Right ventricle myocardium inferior (tissue), 1 donor: Measurements from ENCODE around the gene SHC2. TPM values are rescaled to one million over a fixed set of nuclear protein-coding genes. Genes with fewer than 3 reads are reported as not detected.

Experiments used
- ATAC-seq: fragments of 200-7000 bp; cut with Tn5 transposase; one replicate; pipeline ENCODE4 v1.9.1; 2020; ENCODE audit warnings: mild to moderate bottlenecking, moderate library complexity
- DNase-seq: peaks from one replicate; pipeline ENCODE4 v3.0.0; 2021; ENCODE audit errors: missing footprints
- intact Hi-C: fragments of 100-400 bp; cut with DNase I; formaldehyde crosslinking; loops from one replicate; pipeline ENCODE4 v1.11.0; 2022
- long read RNA-seq: library from polyadenylated mRNA; unstranded; transcript quantifications from one replicate; pipeline ENCODE4 v2.0.0, GENCODE V29; 2021
- total RNA-seq: library from RNA; stranded (reverse); fragmentation: NEBNext Ultra II Directional; extraction: Animal tissue kit (Norgen Biotek cat#: 25700); gene quantifications from one replicate; pipeline ENCODE4 v1.2.1, GENCODE V29; 2021
- donor health status: DM: no; HTN: yes; CAD: no; lungs with severe emphysema.

Gene SHC2, protein sequence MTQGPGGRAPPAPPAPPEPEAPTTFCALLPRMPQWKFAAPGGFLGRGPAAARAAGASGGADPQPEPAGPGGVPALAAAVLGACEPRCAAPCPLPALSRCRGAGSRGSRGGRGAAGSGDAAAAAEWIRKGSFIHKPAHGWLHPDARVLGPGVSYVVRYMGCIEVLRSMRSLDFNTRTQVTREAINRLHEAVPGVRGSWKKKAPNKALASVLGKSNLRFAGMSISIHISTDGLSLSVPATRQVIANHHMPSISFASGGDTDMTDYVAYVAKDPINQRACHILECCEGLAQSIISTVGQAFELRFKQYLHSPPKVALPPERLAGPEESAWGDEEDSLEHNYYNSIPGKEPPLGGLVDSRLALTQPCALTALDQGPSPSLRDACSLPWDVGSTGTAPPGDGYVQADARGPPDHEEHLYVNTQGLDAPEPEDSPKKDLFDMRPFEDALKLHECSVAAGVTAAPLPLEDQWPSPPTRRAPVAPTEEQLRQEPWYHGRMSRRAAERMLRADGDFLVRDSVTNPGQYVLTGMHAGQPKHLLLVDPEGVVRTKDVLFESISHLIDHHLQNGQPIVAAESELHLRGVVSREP
- total RNA-seq, result 10.7 TPM
- long read RNA-seq, transcript SHC2-201 (13 exons, 2,494 nt), result major isoform, 17 of 25 reads
- long read RNA-seq, partial matches to known transcripts, result 1 of 25 reads
- long read RNA-seq, other reads (novel, unspliced or antisense), result 4 of 25 reads

DNA sequence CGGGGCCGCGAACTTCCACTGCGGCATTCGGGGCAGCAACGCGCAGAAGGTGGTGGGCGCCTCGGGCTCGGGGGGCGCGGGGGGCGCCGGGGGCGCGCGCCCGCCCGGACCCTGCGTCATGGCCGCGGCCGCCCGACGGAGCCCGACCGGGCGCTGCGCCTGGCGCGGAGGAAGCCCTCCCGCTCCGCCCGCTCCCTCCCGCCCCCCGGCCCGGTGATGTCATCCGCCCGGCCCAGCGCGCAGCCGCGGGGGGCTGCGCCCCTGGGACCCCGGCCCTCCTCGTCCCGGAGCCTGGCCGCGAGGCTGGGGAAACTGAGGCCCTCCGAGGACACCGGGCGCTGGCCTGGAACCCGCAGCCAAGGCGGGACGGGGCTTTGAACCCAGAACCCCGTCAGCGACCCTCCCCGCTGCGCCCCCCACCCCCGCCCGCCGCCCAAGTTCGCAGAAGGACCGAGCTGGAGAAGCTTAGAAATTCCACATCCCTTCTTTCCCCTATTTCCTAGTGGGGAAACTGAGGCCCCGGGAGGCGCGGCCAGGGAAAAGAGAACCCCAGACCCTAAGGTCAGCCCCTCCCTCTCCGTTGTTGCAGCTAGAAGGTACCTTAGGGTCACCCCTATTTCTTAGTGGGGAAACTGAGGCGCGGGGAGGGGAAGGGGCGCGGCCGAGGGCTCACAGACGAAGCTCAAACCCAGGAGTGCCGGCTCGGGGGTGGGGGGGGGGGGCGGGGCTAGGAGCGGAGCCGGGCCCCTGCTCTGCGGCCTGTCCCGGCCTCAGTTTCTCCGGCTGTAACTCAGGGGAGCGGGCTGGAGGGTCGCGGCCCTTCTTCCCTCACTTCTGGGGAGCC lies at the start of gene SHC2:
SHC2 (minus strand) TSS at position 157 of the 844 bp plus-strand sequence; CDS start at position 120, 37 bp downstream.
- intact Hi-C loops, result no loop called here
- DNase-seq (no peak), ATAC-seq (peak; percentile 43)

DNA sequence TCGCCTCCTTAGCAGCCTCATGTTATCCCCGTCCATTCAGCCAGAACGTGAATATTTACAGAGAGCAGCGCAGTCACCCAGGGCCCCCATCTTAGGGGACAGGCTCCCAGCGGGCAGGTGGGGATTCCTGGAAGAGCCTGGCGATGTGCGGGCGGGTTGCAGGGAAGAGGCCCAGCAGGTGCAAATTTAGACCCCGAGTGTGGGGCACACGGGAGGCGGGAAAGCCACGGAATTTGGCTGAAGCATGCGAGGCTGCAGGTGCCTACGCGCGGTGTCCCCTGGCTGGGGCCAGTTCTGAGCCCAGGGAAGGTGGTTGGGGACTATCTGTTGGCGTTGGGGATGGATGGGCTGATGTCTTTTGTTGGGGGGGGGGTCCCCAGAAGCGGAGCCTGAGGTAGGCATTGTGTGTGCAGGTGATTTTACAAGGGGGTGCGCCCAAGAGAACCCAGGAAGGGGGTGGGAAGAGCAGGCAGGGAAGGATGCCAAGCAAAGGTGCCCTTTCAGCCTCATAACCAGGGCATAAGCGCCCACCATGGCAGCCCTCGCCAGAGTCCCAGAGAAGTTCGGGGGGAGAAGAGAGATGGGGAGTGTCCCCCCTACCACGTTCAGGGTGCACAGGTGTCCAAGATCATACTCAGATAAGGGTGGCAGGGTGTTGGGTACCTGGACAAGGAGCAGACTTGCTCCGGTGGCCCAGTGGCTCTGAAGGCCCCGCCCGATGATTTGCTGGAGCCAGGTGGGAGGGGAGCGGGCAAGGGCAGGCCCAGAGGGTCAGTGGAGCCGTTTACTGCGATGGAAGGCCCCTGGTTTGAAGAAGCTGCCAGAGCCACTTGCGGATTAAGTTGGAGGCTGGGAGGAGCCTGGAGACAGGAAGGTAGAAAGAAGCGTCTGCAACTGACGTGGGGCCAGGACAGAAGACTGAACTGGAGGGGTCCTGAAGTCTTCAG lies 47.6 kb upstream of the SHC2 start:
- ATAC-seq (no peak), DNase-seq (no peak)

DNA sequence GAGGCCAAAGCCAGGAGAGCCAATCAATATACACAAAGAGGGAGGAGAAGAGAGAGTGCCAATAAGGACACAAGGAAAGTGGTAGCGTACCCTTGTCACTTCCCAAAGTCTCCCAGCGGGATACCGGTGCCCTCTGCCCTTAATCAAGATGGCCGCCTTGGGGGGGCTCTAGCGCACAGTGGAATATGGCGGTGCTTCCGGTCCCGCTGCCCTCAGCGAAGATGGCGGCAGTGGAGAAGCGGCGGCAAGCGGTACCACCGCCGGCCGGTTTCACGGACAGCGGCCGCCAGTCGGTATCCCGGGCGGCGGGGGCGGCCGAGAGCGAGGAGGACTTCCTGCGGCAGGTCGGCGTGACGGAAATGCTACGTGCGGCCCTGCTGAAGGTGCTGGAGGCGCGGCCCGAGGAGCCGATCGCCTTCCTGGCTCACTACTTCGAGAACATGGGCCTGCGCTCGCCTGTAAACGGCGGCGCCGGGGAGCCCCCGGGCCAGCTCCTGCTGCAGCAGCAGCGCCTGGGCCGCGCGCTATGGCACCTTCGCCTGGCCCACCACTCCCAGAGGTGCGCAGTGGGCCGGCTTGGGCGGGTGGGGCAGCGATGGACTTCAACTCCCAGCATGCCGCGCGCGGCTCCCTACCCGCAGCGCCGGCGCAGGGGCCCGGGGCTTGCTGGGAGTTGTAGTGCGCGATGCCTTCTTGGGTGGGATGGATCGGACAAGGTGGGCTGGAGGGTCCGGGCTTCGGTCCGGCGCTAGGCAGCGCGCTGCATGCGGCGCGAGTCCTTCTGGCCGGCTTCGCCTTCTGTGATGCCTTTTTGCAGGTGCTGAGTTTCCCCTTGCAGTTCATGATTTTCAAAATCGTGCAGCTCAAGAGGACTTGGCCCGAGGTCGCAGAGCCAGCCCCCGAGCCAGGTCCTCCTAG lies 46.7 kb upstream of the SHC2 start, which contains the start of gene TPGS1:
TPGS1 (plus strand) TSS at position 212 of the 918 bp plus-strand sequence; CDS start at position 222, 10 bp downstream.
- intact Hi-C loops, result loop anchor here (2.0 kb wide), 2 partner anchors 25 to 65 kb away; partner anchors contain the start of gene BSG
- ATAC-seq (peak; percentile 93), DNase-seq (peak; percentile 96)

More for the DNA sequence above, 47.6 kb upstream of the SHC2 start:
- intact Hi-C loops, result no loop called here

DNA sequence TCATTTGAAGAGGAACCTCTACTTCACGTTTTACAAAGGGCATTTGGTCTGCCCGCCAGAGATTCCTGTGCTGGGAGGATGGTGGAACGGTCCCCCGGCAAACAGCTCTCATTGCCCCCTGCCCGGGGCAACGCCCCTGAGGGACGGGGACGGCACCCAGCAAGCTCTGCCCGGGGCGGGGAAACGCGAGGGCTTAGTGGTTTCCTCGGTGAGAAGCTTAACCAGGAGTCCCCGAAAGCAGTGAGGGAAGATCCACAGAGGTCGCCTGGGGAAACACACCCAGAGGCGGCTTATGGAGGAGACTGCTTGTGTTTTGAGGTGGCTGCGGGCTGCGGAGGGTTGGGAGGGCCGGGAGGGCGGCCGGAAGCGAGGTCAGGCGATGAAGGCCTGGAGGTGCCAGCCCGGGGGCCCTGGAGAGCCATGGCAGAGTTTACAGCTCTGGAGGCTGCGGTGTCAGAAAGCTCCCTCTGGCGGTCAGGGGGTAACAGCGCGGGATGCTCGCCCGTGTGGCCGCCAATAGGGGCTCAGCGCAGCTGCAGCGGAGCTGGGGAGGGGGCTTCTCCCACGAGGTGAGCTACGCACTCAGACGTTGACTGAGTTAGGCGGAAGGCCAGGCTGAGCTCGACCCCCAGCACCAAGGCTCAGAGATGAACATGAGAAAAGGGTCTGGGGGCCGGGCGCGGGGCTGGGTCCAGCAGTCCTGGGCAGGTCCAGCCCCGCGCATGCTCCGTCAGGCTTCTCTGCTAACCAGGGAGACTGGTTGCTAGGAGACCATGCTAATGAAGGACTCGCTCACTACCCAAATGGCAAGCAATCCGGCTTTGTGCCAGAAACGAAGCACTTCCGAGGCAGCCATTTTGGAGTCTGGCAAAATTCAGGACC lies 45.8 kb upstream of the SHC2 start:
- DNase-seq, result peak; percentile 99
- intact Hi-C loops, result loop anchor here (1.0 to 2.0 kb wide), 3 partner anchors 17 to 66 kb away; partner anchors contain the start of gene BSG
- ATAC-seq, result peak; percentile 94

DNA sequence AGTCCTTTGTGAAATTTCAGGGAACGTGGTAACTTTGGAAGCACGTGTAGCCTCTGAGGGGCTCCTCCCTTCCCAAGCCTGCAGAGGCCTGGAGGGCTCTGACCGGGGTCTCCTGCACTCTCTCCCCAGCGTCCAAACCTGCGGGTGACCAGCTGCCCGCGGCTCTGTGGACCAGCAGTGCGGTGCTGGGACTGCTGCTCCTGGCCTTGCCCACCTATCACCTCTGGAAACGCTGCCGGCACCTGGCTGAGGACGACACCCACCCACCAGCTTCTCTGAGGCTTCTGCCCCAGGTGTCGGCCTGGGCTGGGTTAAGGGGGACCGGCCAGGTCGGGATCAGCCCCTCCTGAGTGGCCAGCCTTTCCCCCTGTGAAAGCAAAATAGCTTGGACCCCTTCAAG lies 43.8 kb upstream of the SHC2 start:
- ATAC-seq (no peak), DNase-seq (peak; percentile 60)
- intact Hi-C loops, result no loop called here

DNA sequence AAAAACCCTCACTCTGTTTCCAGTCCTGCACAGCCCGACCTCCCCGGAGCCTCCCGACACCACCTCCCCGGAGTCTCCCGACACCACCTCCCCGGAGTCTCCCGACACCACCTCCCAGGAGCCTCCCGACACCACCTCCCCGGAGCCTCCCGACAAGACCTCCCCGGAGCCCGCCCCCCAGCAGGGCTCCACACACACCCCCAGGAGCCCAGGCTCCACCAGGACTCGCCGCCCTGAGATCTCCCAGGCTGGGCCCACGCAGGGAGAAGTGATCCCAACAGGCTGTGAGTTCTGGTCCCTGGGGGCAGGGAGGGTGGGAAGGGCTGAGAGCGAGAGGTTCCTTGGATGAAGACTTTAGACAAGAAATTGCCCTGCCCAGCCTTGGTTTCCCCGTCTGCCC lies 40.8 kb upstream of the SHC2 start:
- DNase-seq, result no peak
- no peak for ATAC-seq
- intact Hi-C loops, result no loop called here

DNA sequence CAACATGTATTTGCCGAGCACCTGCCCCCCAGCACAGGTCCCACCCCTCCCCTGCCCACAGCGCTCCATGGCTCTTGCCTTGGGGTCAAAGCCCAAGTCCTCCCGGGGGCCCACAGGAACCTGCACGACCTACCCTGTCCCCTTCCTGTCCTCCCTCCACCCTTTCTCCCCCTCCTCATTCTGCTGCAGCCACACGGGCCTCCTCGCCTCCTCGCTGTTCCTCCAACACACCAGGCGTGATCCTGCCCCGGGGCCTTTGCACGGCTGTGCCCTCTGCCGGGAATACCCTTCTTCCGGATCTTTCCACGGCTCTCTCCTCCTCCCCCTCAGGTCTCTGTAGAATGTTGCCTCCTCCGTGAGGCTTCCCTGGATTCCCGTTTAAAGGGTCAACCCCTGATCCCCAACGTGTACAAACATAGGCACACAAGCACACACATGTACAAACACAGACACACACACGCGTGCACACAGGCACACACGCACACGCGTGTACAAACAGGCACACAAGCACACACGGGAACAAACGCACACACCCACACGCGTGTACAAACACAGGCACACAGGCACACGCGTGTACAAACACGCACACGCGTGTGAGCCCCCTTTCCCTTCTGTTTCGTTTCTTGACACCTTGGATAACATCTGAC lies 38.3 kb upstream of the SHC2 start:
- ATAC-seq, result no peak
- no peak for DNase-seq
- intact Hi-C loops, result no loop called here

DNA sequence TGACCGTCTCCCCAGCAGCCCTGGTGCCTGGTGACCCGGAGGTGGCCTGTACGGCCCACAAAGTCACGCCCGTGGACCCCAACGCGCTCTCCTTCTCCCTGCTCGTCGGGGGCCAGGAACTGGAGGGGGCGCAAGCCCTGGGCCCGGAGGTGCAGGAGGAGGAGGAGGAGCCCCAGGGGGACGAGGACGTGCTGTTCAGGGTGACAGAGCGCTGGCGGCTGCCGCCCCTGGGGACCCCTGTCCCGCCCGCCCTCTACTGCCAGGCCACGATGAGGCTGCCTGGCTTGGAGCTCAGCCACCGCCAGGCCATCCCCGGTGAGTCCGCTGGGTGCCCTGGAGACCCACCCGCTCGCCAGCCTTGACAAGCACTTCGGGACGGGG lies 37.7 kb upstream of the SHC2 start:
- DNase-seq (no peak), ATAC-seq (no peak)
- intact Hi-C loops, result no loop called here

DNA sequence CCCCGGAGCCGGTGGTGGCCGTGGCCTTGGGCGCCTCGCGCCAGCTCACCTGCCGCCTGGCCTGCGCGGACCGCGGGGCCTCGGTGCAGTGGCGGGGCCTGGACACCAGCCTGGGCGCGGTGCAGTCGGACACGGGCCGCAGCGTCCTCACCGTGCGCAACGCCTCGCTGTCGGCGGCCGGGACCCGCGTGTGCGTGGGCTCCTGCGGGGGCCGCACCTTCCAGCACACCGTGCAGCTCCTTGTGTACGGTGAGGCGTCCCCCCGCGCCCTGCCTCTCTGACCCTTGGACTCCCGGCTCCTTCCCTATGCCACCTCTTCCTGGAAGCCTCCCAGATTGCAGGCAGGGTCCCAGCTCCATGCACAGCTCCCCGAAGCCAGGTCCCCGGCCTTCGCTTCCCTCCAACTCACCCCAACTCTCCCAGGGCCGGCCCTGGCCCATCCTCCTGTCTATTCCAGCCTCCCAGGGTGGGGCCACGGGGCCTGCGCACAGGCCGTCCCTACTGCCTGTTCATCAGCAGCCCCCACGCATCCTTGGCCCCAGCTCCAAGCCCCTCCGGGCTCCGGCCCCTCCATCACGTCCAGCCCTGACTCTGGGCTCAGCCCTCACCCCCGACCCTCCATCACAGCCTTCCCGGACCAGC lies 37.2 kb upstream of the SHC2 start:
- intact Hi-C loops, result no loop called here
- DNase-seq (peak; percentile 46), ATAC-seq (no peak)

DNA sequence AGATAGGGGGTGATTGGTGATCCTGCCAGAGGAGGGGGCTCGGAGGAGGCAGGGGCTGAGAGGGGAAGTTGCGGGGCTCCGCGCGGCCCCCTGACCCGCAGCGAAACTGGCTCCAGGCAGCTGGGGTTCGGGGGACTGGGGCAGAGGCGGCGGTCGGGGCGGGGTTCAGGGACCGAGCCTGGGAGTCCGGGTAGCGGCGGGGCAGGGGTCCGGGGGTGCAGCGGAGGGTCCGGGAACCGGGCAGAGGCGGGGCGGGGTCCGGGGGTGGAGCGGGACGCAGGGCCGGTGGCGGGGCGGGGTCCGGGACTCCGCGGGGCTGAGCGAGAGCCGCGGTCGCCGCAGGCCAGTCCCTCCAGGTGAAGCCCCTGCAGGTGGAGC lies 36.6 kb upstream of the SHC2 start:
- DNase-seq (no peak), ATAC-seq (no peak)
- intact Hi-C loops, result no loop called here

DNA sequence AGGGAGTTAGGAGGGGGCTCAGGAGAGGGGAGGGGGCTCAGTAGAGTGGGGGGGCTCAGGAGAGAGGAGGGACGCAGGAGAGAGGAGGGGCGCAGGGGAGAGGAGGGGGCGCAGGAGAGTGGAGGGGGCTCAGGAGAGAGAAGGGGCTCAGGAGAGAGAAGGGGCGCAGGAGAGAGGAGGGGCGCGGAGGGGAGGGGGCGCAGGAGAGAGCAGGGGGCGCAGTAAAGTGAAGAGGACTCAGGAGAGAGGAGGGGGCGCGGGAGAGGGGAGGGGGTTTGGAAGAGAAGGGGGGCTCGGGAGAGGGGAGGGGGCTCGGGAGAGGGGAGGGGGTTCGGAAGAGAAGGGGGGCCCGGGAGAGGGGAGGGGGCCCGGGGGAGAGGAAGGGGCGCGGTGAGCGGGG lies 36.2 kb upstream of the SHC2 start:
- ATAC-seq (no peak), DNase-seq (no peak)
- intact Hi-C loops, result no loop called here

DNA sequence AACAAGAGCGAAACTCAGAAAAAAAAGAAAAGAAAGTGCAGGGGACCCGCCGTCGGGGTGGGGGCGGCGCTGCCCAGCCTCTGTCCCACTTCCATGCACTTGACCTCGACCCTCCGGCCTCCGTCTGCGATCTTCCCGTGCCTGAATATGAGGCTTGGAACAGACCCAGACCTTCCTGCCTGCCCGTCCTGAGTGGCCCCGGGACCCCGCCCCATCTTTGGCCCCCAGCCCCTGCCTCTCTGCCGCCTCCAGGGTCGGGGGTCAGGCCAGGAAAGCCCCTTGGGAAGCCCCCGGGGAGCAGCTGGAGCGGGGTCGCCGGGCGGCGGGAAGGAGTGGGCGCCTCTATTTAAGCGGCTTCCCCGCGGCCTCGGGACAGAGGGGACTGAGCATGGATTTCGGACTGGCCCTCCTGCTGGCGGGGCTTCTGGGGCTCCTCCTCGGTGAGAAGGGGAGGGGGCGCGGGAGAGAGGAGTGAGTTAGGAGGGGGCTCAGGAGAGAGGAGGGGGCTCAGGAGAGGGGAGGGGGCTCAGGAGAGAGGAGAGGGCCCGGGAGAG lies 35.4 kb upstream of the SHC2 start, which contains the start of gene MADCAM1:
MADCAM1 (plus strand) TSS at position 375 of the 554 bp plus-strand sequence; CDS start at position 389, 14 bp downstream.
- no peak for ATAC-seq

DNA sequence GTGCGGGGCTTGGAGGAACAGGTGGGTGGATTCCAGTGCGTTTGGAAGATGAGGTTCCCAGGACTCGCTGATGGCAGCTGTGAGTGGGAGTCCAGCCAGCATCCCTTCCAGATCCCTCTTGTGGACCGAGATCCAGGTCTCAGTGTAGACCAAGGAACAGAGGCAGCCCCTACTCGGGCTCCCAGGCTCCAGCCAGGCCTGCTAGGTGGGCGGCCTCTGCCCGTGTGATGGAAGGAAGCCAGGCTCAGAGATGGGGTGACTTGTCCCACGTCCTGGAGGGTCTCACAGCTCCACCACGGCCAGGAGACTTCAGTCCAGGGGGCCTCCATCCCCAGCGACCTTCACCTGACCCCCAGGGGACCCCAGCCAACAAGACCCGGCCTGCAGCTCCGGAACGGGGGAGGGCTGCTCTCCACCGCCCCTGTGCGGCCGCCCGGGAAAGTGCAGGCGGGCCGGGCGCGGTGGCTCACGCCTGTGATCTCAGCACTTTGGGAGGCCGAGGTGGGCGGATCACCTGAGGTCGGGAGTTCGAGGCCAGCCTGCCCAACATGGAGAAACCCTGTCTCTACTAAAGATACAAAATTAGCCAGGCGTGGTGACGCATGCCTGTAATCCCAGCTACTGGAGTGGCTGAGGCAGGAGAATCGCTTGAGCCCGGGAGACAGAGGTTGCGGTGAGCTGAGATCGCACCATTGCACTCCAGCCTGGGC lies 34.7 kb upstream of the SHC2 start:
- no peak for ATAC-seq
- intact Hi-C loops, result no loop called here
- peak; percentile 69 for DNase-seq

More for the DNA sequence above, 35.4 kb upstream of the SHC2 start, which contains the start of gene MADCAM1:
- DNase-seq, result no peak
- intact Hi-C loops, result no loop called here

DNA sequence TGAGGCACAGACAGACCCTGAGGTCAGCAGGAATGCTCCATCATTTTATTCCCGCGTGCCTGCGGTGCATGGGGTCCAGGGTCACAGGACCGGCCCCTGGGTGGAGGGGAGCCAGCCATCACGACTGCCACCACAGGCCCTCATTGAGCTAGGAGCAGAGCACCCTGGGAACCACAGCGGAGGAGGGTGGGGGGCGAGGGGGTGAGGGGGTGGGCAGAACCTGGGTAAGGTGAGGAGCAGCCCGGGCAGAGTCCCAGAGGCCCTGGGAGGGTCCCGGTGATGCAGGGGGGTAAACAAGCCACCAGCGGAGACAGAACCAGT lies 34.2 kb upstream of the SHC2 start:
- DNase-seq, result no peak
- intact Hi-C loops, result no loop called here
- no peak for ATAC-seq
